Activated T-cell treated with anti-CD3 and anti-CD28 coated beads for 4 hours (primary cell): ENCODE data around the gene B3GALT5.

Source experiments
- DNase-seq: peaks from one replicate; pipeline ENCODE4 v3.0.0-alpha.2; 2020

The B3GALT5 gene

GRCh38 chr21:39707316-39707715 lies 94.6 kb downstream of the B3GALT5 start:
- DNase-seq: no peak

GRCh38 chr21:39710866-39711265 lies 98.1 kb downstream of the B3GALT5 start:
- no peak for DNase-seq

- DNase-seq: no peak
Observed at GRCh38 chr21:39712273-39712672, 99.5 kb downstream of the B3GALT5 start.

- DNase-seq: no peak
Observed at GRCh38 chr21:39712976-39713375, 100.2 kb downstream of the B3GALT5 start.

- DNase-seq: no peak
Observed at GRCh38 chr21:39713905-39714304, 101.2 kb downstream of the B3GALT5 start.

- DNase-seq: no peak
Observed at GRCh38 chr21:39714331-39714730, 101.6 kb downstream of the B3GALT5 start.

GRCh38 chr21:39715804-39716397 lies 103.2 kb downstream of the B3GALT5 start:
- peak; percentile 9 for DNase-seq

- DNase-seq: no peak
Observed at GRCh38 chr21:39720126-39720778, 107.5 kb downstream of the B3GALT5 start.

GRCh38 chr21:39721885-39722284 lies 109.1 kb downstream of the B3GALT5 start:
- DNase-seq: no peak
